Dermis blood vessel endothelial cell (primary cell): Measurements from ENCODE around the gene DTNB. TPM values are rescaled to one million over a fixed set of nuclear protein-coding genes. Genes with fewer than 3 reads are reported as not detected.
"Not testable (repeated sequence)": the region's sequence is repeated elsewhere in the genome, so short reads cannot be mapped to it uniquely, and the experiment has no call there.

Experiments
- DNase-seq: peaks from one replicate; pipeline ENCODE4 v3.0.0; 2010
- total RNA-seq: library from RNA; depleted of rRNA; stranded (reverse); fragments of >200 nt; gene quantifications from 2 replicates; pipeline ENCODE4 v1.2.3, GENCODE V29; 2014

Gene DTNB
- total RNA-seq, 1 donor from 2014 or later: 7.7 TPM

DNA sequence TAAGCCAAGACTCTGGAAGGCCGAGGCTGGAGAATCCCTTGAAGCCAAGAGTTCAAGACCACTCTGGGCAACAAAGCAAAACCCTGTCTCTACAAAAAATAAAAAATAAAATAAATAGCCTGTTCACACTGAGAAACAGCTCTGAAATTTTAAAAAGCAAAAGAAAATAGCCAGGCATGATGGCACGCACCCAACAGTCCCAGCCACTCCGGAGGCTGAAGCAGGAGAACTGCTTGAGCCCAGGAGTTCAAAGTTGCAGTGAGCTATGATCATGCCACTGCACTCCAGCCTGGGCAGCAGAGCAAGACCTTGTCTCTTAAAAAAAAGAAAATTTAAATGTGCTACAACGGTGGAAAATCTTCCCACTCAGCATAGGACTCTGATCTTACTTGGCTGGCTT lies 52.7 kb downstream of the DTNB start:
- DNase-seq: no peak

GRCh38 chr2:25620077-25620476 lies 53.3 kb downstream of the DTNB start:
- no peak for DNase-seq

DNA sequence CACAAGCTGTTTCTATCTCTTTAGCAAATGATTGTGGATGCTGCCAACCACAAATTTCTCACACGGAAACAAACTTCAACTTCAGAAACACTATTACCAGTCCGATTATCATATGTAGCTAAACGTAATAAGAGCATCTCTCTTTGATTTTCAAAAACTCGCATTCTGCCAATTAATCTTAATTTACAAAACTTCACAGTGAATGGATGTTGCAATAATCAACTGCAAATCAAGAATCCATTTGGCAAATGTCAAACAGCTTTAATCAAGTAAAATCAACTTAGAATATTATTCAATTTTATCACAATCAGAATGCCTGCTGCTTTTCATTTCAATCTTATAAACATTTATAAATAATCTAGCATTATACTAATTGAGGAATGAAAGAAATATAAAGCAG lies 54.2 kb downstream of the DTNB start:
- no peak for DNase-seq

DNA sequence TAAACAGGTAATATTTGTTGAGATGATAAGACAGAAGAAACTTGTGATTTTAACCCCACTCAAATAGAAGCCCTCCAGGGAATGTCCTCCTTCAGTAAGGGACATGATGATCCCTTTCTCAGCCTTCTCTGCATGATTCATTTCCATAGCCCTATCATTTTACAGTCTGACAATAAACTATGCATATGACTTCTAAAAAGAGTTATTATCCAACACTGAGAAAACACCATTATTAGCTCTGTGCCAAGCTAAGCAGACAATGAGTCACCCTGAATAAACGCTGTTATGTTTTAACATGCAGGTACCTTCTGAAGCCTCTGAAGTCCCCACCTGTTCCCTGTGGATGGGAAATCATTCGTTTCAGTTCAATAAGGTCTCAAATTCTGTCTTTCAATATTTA lies 54.7 kb downstream of the DTNB start:
- peak; percentile 90 for DNase-seq

GRCh38 chr2:25617948-25618646 lies 55.3 kb downstream of the DTNB start:
- peak; percentile 93 for DNase-seq

DNA sequence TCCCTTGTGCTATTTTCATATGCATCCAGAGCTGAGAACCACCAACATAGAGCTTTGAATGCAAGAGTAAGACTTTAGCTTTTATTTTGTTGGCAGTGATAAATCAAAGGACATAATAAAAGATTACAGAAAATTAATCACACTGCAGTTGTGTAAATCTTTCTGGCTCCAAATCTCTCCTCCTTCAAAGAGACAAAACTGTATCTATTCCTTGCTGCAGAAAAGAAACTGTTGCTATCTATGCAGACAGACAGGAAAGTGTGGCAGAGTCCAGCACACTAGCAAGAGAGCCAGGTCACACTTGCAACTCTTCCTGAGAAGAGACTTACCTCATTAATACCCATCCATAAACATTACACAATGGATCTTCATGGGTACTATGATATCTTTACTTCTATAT lies 57.5 kb downstream of the DTNB start:
- peak; percentile 36 for DNase-seq

GRCh38 chr2:25615386-25615785 lies 58.0 kb downstream of the DTNB start:
- peak; percentile 23 for DNase-seq

DNA sequence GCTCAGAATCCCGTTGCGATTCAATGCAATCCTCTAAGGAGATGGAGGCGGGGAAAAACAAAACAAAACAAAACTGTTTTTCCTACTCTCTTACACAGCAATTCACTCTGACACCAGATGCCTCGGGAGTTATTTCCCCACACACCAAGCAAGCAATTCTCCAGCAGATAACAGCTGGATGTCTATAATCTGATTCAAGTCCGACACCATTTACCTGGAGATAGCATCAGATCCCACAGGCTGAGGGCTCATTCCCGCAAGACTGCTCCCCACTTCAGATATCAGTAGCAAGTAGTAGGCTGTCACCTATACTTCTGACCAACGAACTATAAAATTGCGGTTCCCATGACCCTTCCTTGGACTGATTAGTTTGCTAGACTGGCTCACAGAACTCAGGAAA lies 58.7 kb downstream of the DTNB start:
- no peak for DNase-seq

- DNase-seq: no peak
Measured at GRCh38 chr2:25608718-25609117, 64.7 kb downstream of the DTNB start.

DNA sequence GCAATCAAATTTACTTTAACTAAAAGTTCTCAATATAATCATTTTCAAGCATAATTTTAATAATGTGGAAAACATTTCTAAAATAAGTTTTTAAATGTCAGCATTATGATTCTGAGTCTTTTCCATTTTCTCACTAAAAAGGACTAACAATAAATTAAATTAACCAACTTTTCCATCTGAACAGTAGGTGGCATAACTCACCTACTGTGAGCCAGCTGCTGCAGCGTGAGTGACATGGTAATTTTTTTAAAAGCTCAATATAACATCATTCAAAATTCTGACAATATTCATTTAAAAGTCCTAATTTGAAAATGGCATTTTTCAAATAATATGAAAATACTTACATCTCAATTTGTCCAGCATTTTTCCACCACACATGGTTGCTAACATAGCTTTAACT lies 66.5 kb downstream of the DTNB start:
- peak; percentile 72 for DNase-seq

DNA sequence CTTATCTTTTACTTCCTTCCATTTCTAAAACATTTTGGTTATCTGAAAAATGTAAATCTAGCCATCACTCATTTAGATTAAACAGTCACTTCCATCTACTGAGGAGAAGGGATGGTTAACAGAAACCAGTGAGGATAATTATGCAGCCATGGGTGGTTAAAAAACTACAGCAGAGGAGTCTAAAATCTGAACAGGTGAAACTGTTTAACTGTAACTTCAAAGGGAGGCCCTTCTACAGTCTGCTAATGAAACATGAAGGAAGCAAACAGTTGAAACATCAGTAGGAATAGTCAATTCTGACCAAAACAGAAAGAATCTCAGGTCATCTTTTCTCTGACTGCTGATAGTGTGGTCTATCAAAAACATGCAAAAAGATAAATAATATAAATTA lies 71.0 kb downstream of the DTNB start:
- no peak for DNase-seq

GRCh38 chr2:25601711-25602332 lies 71.6 kb downstream of the DTNB start:
- DNase-seq: not testable (repeated sequence)

DNA sequence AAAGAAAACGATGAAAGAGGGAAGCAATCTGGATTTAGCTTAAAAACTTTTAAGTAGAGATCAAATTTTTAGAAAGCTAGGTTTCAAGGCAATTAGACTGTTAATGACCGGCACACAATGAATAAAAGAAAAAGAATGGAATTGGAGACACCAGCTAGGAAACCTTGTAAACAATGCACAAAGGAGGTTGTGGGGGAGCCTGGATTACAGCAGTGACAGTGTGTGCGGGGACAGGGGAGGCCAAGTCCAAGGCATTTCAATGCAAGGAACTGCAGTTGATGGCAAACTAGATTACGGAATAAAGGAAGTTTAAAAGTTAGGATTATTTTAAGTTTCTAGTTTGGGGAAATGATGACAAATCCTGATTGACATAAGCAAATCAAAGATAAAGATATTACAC lies 74.5 kb downstream of the DTNB start:
- no peak for DNase-seq

- DNase-seq: no peak
Measured at GRCh38 chr2:25598332-25598731, 75.0 kb downstream of the DTNB start.

DNA sequence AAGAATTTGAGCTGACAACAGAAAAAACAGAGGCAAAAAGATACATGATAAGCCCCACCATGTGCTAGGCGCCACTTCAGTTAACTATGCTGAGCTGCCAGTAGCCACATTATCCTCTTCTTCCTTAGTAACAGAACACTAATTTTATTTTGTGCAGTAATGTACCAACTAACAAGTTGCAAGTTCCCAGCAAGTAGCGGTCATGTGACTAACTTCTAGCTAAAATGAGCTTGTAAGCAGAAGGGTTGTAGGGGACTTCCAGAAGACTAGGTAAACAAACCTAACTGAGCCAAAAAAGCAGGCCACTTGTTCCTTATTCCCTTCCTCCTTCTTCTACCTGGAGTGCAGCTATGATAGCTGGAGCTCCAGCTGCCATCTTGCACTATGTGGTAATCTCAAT lies 75.5 kb downstream of the DTNB start:
- no peak for DNase-seq

GRCh38 chr2:25596516-25597244 lies 76.7 kb downstream of the DTNB start:
- DNase-seq: peak; percentile 19

GRCh38 chr2:25595393-25595792 lies 78.0 kb downstream of the DTNB start:
- DNase-seq: no peak

DNA sequence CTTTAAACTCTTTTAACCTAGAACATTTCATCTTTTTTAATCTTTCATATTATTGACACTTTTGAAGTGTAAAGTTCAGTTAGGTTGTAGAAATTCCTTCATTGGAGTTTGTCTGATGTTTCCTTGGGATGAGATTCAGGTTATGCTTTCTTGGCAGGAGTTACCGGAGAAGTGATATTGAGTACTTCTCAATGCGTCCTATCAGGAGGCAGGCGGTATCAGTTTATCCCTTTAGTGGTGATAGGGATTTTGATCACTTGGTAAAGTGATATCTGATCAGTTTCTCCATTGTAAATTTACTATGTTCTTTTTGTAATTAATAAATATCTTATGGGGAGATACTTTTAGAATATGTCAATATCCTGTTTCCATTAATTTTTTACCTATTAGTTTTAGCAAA lies 78.4 kb downstream of the DTNB start:
- DNase-seq: no peak

DNA sequence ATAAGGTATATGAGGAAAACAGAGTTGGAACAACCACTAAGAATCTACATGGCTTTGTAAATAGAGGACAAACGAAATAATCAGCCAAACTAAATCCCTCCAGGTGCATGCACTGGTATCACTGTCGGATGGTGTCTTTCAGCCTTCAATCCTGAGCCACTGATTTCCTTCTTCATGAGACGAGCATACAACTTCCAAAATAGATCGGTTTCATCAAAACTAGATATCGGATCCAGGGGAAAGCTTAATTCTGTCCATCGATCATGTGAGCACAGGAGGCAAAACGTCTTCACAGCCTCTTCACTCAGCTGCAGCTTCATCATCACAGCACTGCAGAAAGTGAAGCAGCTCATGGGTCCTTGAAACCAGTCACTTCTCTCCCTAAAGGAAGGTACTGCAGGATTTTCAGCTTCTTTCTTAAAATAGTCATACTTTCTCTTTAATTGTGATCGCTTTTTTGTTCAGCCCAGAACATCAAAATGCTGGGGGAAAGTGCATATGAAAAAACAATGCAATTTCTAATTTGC lies 80.5 kb downstream of the DTNB start:
- no peak for DNase-seq

- no peak for DNase-seq
Measured at GRCh38 chr2:25590921-25591505, 82.4 kb downstream of the DTNB start.

GRCh38 chr2:25589676-25590205 lies 83.6 kb downstream of the DTNB start:
- no peak for DNase-seq

DNA sequence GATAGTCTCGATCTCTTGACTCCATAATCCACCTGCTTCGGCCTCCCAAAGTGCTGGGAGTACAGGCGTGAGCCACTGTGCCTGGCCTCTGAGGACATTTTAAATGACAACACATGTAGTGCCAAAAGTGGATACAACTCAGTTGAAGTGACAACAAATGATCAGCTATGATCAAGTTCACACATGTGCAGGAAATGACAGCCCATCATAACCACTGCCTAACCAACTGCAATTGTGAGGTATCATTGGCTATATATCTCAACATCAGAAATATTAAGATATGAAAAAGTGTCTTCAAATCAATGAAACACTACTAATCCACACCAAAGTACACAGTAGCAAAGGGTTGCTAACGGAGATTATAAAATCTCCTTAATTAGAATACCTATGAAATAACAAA lies 84.8 kb downstream of the DTNB start:
- DNase-seq: no peak

- peak; percentile 72 for DNase-seq
Measured at GRCh38 chr2:25587361-25587760, 86.0 kb downstream of the DTNB start.
